Astrocyte of the hippocampus (primary cell): ENCODE measurements around the gene TSPAN4.

Source experiments
- DNase-seq: peaks from one replicate; pipeline ENCODE4 v3.0.0; 2011; ENCODE audit warnings: low read depth, low spot score

Gene TSPAN4

GRCh38 chr11:804599-804964 lies 38.1 kb upstream of the TSPAN4 start:
- no peak for DNase-seq

- DNase-seq = no peak
These were observed 34.0 kb upstream of the TSPAN4 start for GRCh38 chr11:808427-809286.

- DNase-seq = peak; percentile 99
These were observed 33.2 kb upstream of the TSPAN4 start, which contains the start of gene RPLP2 for GRCh38 chr11:809287-810039. RPLP2 (plus strand) TSS chr11:809967; CDS start chr11:810235, 268 bp downstream.

- no peak for DNase-seq
These were observed 32.5 kb upstream of the TSPAN4 start for GRCh38 chr11:810040-810567.

GRCh38 chr11:811446-812245 lies 31.0 kb upstream of the TSPAN4 start:
- DNase-seq = no peak

GRCh38 chr11:812390-812789 lies 30.3 kb upstream of the TSPAN4 start:
- DNase-seq = no peak

GRCh38 chr11:813072-813455 lies 29.6 kb upstream of the TSPAN4 start:
- no peak for DNase-seq

GRCh38 chr11:813456-814096 lies 29.1 kb upstream of the TSPAN4 start:
- DNase-seq = no peak

GRCh38 chr11:815675-816432 lies 26.8 kb upstream of the TSPAN4 start:
- no peak for DNase-seq

- no peak for DNase-seq
These were observed 26.2 kb upstream of the TSPAN4 start for GRCh38 chr11:816433-816779.

- no peak for DNase-seq
These were observed 24.1 kb upstream of the TSPAN4 start, which contains the start of gene PNPLA2 for GRCh38 chr11:818396-819128. PNPLA2 (plus strand) TSS chr11:818914; CDS start chr11:819719, 805 bp downstream.

GRCh38 chr11:819129-819931 lies 23.3 kb upstream of the TSPAN4 start:
- peak; percentile 95 for DNase-seq

GRCh38 chr11:819943-820649 lies 22.6 kb upstream of the TSPAN4 start:
- DNase-seq = peak; percentile 80

- peak; percentile 82 for DNase-seq
These were observed 21.8 kb upstream of the TSPAN4 start for GRCh38 chr11:820655-821511.

- no peak for DNase-seq
These were observed 20.9 kb upstream of the TSPAN4 start for GRCh38 chr11:821512-822371.
